ENCODE data around the gene CAVIN3. TPM values are rescaled to one million over a fixed set of nuclear protein-coding genes. Genes with fewer than 3 reads are reported as not detected.

Gene CAVIN3
- total and polyA plus RNA-seq, 10 of the 15 experiments (the other 5 are each of a cell fraction or from before 2014, with no cell fraction given), result 0.05 to 13.9 (median 4.5) TPM

DNA sequence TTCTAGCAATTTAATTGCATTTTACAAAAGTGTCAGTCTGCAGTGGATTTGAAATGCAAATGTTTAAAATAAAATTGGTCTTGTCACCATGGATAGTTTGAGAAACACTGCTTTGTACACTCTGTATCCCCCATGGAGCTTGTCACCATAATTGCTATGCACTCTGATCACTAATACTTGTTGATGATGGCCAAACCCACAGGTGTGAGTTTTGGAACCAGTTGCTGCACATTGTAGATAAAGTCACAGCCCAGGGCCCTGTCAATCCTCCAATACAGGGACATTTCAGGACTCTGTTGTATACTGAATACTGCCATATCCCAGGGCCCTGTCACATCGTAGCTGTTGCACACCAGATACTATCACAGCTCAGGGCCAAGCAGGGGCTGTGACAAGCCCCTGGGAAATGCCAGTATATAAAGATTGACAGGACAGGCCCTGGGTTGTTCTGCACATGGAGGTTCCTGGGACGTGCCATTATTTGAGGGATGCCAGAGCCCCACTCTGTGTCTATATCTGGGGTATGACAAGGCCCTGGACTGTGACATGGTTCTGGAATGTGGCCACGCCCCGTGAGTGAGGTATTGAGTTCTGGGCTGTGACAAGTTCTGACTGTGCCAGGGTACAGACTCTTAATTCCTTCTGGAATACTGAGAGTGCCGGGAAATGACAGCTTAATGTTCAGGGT lies 42.0 kb upstream of the CAVIN3 start:
- Histone ChIP-seq H2AFZ (ENCODE audit: control insufficient read depth, low read depth, low read length) (no peak overlapping the region), H3K27me3 (replicated peaks in 1 of 2; ENCODE audit: control insufficient read depth in 2 of 2, insufficient read depth in 2 of 2, low read length in 1 of 2) (peaks cover 0 to 2% of the 10 kb centered on the region in 2 experiments; a peak in 1 of 4 replicates), H3K36me3 (ENCODE audit: control insufficient read depth in 2 of 2, insufficient read depth in 2 of 2, low read length in 1 of 2) (no peaks in the 10 kb centered on the region), H3K4me1 (ENCODE audit: control insufficient read depth, insufficient read depth, low read length) (no peaks in the 10 kb centered on the region), H3K9ac (ENCODE audit: control insufficient read depth, insufficient read depth, low read length) (no peak overlapping the region), H3K9me3 (replicated peaks; ENCODE audit: control insufficient read depth, insufficient read depth, low read length) (no peaks in the 10 kb centered on the region), H3K79me2 (ENCODE audit: control insufficient read depth, insufficient read depth, low read length) (no peaks in the 10 kb centered on the region), H3K27ac (ENCODE audit: control insufficient read depth, insufficient read depth) (no peak overlapping the region), H3K4me2 (ENCODE audit: control insufficient read depth, insufficient read depth) (no peak overlapping the region), H4K20me1 (ENCODE audit: control insufficient read depth, insufficient read depth) (no peaks in the 10 kb centered on the region), H3K4me3 (no peak overlapping the region)
- DNase-seq (ENCODE audit: low read depth, low spot score) (no peak), ATAC-seq (no peak), FAIRE-seq (no peak)
- TF ChIP-seq ZNF592 (IDR thresholded peaks at IDR 0.05) (no peak), JUNB (IDR thresholded peaks at IDR 0.05) (no peak), YBX1 (IDR thresholded peaks at IDR 0.05) (no peak), SMARCA5 (IDR thresholded peaks at IDR 0.05) (no peak), EGR1 (IDR thresholded peaks at IDR 0.05; ENCODE audit: borderline replicate concordance in 1 of 2, low read depth in 2 of 2, low read length in 2 of 2) (no peak), NRF1 (conservative IDR thresholded peaks at IDR 0.05; ENCODE audit: low read depth, low read length) (no peak)
- BruUV-seq (replicated peaks), result no TSS peak
- ChIA-PET SMC1A (ENCODE audit: uncharacterized antibody, unreplicated experiment) (interaction anchor here (0.6 to 3.1 kb wide), 18 partner anchors 8 to 359 kb away, joined by 3 to 21 read pairs (median 4); no protein-coding TSS in a partner anchor), CTCF (interaction anchor here (0.9 to 5.3 kb wide), 45 partner anchors 10 to 371 kb away, joined by 3 to 59 read pairs (median 5); partner anchors contain the start of genes ARFIP2, CNGA4, HPX and SMPD1), RAD21 (ENCODE audit: unreplicated experiment) (interaction anchor here (0.6 to 3.7 kb wide), 15 partner anchors 8 to 370 kb away, joined by 3 to 12 read pairs (median 4); no protein-coding TSS in a partner anchor), POLR2A (no interaction called here)
- intact Hi-C loops (cut with micrococcal nuclease; ENCODE audit: unreplicated experiment), result no loop called here
- WGBS (ENCODE audit: insufficient coverage, insufficient replicate concordance, low lambda C conversion rate, missing lambda C conversion rate), result 34% methylated on average over 5 of the region's 5 CpGs
- in situ Hi-C loops (cut with MboI), result loop anchor here (5.0 kb wide), 1 partner anchor 340 kb away; no protein-coding TSS in a partner anchor
